ENCODE results near the gene HPSE2.

HPSE2 gene

GRCh38 chr10:98925651-98926050 lies 310.0 kb downstream of the HPSE2 start:
- no peaks in the 10 kb centered on the region for H3K36me3 ChIP-seq (ENCODE audit: control insufficient read depth, insufficient read depth, low read length)
- TF ChIP-seq CTCF (IDR thresholded peaks at IDR 0.05; ENCODE audit: insufficient read depth, low read length, poor library complexity, severe bottlenecking) = no peak
- H3K4me3 ChIP-seq (replicated peaks; ENCODE audit: low read depth, low read length) = no peak overlapping the region

GRCh38 chr10:98924526-98924925 lies 311.1 kb downstream of the HPSE2 start:
- TF ChIP-seq CTCF (IDR thresholded peaks at IDR 0.05; ENCODE audit: insufficient read depth, low read length, poor library complexity, severe bottlenecking) = no peak
- DNase-seq (ENCODE audit: extremely low read depth, insufficient read length) = no peak
- Histone ChIP-seq H3K4me3 (replicated peaks; ENCODE audit: low read depth, low read length) (no peak overlapping the region), H3K36me3 (ENCODE audit: control insufficient read depth, insufficient read depth, low read length) (no peaks in the 10 kb centered on the region), H3K27me3 (replicated peaks; ENCODE audit: control insufficient read depth, insufficient read depth, low read length) (no peaks in the 10 kb centered on the region)

More at GRCh38 chr10:98925651-98926050, 310.0 kb downstream of the HPSE2 start:
- no peaks in the 10 kb centered on the region for H3K27me3 ChIP-seq (replicated peaks; ENCODE audit: control insufficient read depth, insufficient read depth, low read length)
- no peak for DNase-seq (ENCODE audit: extremely low read depth, insufficient read length)

GRCh38 chr10:98921316-98921715 lies 314.3 kb downstream of the HPSE2 start:
- DNase-seq (ENCODE audit: extremely low read depth, insufficient read length) = no peak
- no peak for TF ChIP-seq CTCF (IDR thresholded peaks at IDR 0.05; ENCODE audit: insufficient read depth, low read length, poor library complexity, severe bottlenecking)

GRCh38 chr10:98920807-98921206 lies 314.8 kb downstream of the HPSE2 start:
- no peak for DNase-seq (ENCODE audit: extremely low read depth, insufficient read length)
- H3K36me3 ChIP-seq (ENCODE audit: control insufficient read depth, insufficient read depth, low read length) = no peaks in the 10 kb centered on the region
- no peak for TF ChIP-seq CTCF (IDR thresholded peaks at IDR 0.05; ENCODE audit: insufficient read depth, low read length, poor library complexity, severe bottlenecking)
- no peaks in the 10 kb centered on the region for H3K27me3 ChIP-seq (replicated peaks; ENCODE audit: control insufficient read depth, insufficient read depth, low read length)
- no peak overlapping the region for H3K4me3 ChIP-seq (replicated peaks; ENCODE audit: low read depth, low read length)

More at GRCh38 chr10:98921316-98921715, 314.3 kb downstream of the HPSE2 start:
- H3K36me3 ChIP-seq (ENCODE audit: control insufficient read depth, insufficient read depth, low read length) = no peaks in the 10 kb centered on the region
- no peak overlapping the region for H3K4me3 ChIP-seq (replicated peaks; ENCODE audit: low read depth, low read length)
- H3K27me3 ChIP-seq (replicated peaks; ENCODE audit: control insufficient read depth, insufficient read depth, low read length) = no peaks in the 10 kb centered on the region

- Histone ChIP-seq H3K36me3 (ENCODE audit: control insufficient read depth, insufficient read depth, low read length) (no peaks in the 10 kb centered on the region), H3K27me3 (replicated peaks; ENCODE audit: control insufficient read depth, insufficient read depth, low read length) (no peaks in the 10 kb centered on the region), H3K4me3 (replicated peaks; ENCODE audit: low read depth, low read length) (no peak overlapping the region)
- no peak for DNase-seq (ENCODE audit: extremely low read depth, insufficient read length)
- TF ChIP-seq CTCF (IDR thresholded peaks at IDR 0.05; ENCODE audit: insufficient read depth, low read length, poor library complexity, severe bottlenecking) = no peak
These were observed 315.3 kb downstream of the HPSE2 start for GRCh38 chr10:98920360-98920759.

GRCh38 chr10:98919899-98920298 lies 315.8 kb downstream of the HPSE2 start:
- no peak overlapping the region for H3K4me3 ChIP-seq (replicated peaks; ENCODE audit: low read depth, low read length)
- H3K36me3 ChIP-seq (ENCODE audit: control insufficient read depth, insufficient read depth, low read length) = no peaks in the 10 kb centered on the region
- no peaks in the 10 kb centered on the region for H3K27me3 ChIP-seq (replicated peaks; ENCODE audit: control insufficient read depth, insufficient read depth, low read length)
- TF ChIP-seq CTCF (IDR thresholded peaks at IDR 0.05; ENCODE audit: insufficient read depth, low read length, poor library complexity, severe bottlenecking) = no peak
- DNase-seq (ENCODE audit: extremely low read depth, insufficient read length) = no peak

Data from GM06990 (cell line).